ENCODE measurements around the gene LINGO1. TPM values are rescaled to one million over a fixed set of nuclear protein-coding genes. Genes with fewer than 3 reads are reported as not detected.

The LINGO1 gene
- total and polyA plus RNA-seq, 9 of the 15 experiments (the other 6 are each of a cell fraction or from before 2014, with no cell fraction given), result 0.07 to 15.3 (median 2.1) TPM

GRCh38 chr15:77616072-77616471, 16.6 kb downstream of the LINGO1 start (continued):
- no peak for TF ChIP-seq ETS2 (tag; IDR thresholded peaks at IDR 0.05; ENCODE audit: borderline replicate concordance, poor library complexity, severe bottlenecking)
- no peak for TF ChIP-seq HNRNPH1 (optimal IDR thresholded peaks at IDR 0.05; ENCODE audit: low read depth, low read length)
- TF ChIP-seq ZNF398 (CRISPR knock-in tag; IDR thresholded peaks at IDR 0.05), result no peak
- no peak for TF ChIP-seq MCM7 (IDR thresholded peaks at IDR 0.05)

GRCh38 chr15:77615472-77615871, 17.2 kb downstream of the LINGO1 start:
- H3K4me1 ChIP-seq (replicated peaks in 1 of 2; ENCODE audit: control insufficient read depth in 2 of 2, insufficient read depth in 2 of 2, low read length in 2 of 2), result peaks cover 11 to 52% of the 10 kb centered on the region in 2 experiments; a peak in 4 of 5 replicates
- H3K4me2 ChIP-seq (ENCODE audit: insufficient read depth, low read length), result no peak overlapping the region
- H3K9me1 ChIP-seq (ENCODE audit: control insufficient read depth, insufficient read depth, low read length), result no peaks in the 10 kb centered on the region
- H3K9ac ChIP-seq (ENCODE audit: insufficient read depth in 1 of 2, low read depth in 2 of 2, low read length in 2 of 2), result no peak overlapping the region
- CTCF ChIA-PET (ENCODE audit: low intra/inter-chr PET ratio), result no interaction called here
- peaks cover 15% of the 10 kb centered on the region; the same call in 1 of the 3 replicates for H3K36me3 ChIP-seq (ENCODE audit: control insufficient read depth, insufficient read depth, low read length)
- H3K27me3 ChIP-seq (ENCODE audit: control insufficient read depth in 2 of 2, insufficient read depth in 2 of 2, low read length in 2 of 2), result no peaks in the 10 kb centered on the region
- ATAC-seq (no peak), DNase-seq (ENCODE audit: extremely low read depth in 1 of 4, low spot score in 3 of 4) (no peak), FAIRE-seq (no peak)
- POLR2A ChIA-PET, result no interaction called here
- H3K4me3 ChIP-seq, result no peak overlapping the region
- in situ Hi-C loops (cut with MboI), result no loop called here
- no peak overlapping the region for H3K27ac ChIP-seq (ENCODE audit: extremely low read depth, low read depth, low read length)
- WGBS (ENCODE audit: insufficient coverage, low coverage, missing lambda C conversion rate), result 92% methylated on average over 14 of the region's 31 CpGs
- H2AFZ ChIP-seq (ENCODE audit: low read depth, low read length), result no peak overlapping the region
- no peaks in the 10 kb centered on the region for H3K9me3 ChIP-seq (replicated peaks; ENCODE audit: control insufficient read depth, insufficient read depth, low read depth, low read length)
- peaks cover 2% of the 10 kb centered on the region; the same call in 2 of the 3 replicates for H3K79me2 ChIP-seq (ENCODE audit: control insufficient read depth, insufficient read depth, low read length)
- intact Hi-C loops (cut with micrococcal nuclease), result no loop called here
- BruUV-seq (replicated peaks), result no TSS peak
- H4K20me1 ChIP-seq (replicated peaks; ENCODE audit: control insufficient read depth, insufficient read depth, low read length), result no peaks in the 10 kb centered on the region
- TF ChIP-seq ELK3 (CRISPR knock-in tag; IDR thresholded peaks at IDR 0.05) (no peak), TSC22D4 (tag; IDR thresholded peaks at IDR 0.05) (no peak), ZBTB5 (IDR thresholded peaks at IDR 0.05) (no peak), RHOXF2B (CRISPR knock-in tag; conservative IDR thresholded peaks at IDR 0.05) (no peak), GATA2 (CRISPR knock-in tag; IDR thresholded peaks at IDR 0.05) (no peak), ZBTB7A (IDR thresholded peaks at IDR 0.05; ENCODE audit: borderline replicate concordance, control insufficient read depth, low read depth, low read length) (no peak), CUX1 (CRISPR knock-in tag; IDR thresholded peaks at IDR 0.05) (no peak)
